GM21390 (cell line): ENCODE measurements around the gene GSTO1.

Source experiments
- ATAC-seq: cut with Tn5 transposase; IDR thresholded peaks from one replicate; pipeline ENCODE4 v1.9.1; 2021; ENCODE audit not compliant: unreplicated experiment

Gene GSTO1

DNA sequence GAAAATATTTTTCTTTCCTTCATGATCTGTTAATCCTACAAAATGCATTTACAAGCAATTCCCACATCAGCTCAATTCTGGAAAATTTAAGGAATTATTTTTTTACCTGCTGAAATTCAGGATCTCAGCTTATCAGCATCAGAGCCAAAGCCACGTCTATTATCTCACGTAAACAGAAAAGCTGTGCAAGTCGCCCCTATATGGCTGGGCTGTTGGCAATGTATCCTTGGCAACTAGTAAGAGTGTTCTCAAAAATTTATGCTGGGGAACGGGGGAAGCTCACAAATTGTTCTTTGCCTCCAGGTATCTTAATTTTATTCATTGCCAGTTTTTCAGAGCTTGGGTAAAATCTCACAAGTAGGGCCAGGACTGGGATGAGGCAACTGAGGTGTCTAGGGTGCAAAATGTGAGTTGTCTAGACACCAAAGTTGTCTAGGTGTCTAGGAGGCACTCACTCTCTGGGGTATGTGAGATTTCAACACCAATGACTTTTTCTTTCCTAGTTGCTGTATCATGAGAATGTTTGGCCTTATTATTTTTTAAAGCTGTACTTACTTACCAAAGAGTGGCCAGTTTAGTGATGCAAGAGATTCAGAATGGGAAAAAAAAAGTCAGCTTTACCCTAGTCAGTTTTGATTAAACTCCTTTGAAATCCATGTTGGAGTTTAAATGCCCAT is 19.3 kb downstream of the GSTO1 start:
- no peak for ATAC-seq

DNA sequence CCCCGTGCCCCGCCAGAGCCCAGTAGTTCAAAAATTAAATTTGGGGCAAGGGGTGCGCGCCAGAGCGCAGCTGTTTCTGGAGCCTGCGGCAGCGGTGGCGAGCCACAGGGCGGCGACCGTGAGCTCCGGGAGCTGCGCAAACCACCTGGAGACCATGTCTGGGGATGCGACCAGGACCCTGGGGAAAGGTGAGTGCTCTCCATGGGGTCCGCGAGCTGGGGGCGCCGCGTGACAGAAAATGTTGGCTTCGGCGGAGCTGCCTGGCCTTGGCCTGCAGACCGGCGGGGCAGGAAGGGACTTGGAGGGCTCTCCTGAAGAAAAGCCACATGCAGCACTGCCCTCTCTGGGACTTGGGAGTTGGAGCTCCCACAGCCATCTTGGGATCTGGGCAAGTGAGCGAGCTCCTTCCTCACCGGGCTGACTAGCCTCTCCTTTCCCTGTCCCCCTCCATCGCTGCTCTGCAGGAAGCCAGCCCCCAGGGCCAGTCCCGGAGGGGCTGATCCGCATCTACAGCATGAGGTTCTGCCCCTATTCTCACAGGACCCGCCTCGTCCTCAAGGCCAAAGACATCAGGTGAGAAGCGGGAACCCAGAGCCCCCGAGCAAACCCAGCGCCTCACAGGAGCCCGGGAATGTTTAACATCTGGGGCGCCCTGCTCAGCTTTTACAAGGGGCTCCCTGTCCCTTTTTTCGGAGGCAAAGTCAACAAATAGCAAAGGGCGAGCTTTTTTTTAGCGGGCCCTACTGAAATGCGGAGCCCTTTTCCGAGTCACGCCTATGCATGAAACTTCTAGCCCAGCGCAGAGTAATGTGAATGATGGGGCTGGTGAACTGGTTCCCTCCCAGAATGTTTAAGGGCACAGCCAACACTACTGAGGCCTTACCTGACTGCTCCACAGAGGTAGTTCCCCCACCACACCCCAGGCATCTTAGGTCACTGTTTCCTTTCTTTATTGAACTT is 20.4 kb downstream of the GSTO1 start:
- peak; percentile 92 for ATAC-seq

DNA sequence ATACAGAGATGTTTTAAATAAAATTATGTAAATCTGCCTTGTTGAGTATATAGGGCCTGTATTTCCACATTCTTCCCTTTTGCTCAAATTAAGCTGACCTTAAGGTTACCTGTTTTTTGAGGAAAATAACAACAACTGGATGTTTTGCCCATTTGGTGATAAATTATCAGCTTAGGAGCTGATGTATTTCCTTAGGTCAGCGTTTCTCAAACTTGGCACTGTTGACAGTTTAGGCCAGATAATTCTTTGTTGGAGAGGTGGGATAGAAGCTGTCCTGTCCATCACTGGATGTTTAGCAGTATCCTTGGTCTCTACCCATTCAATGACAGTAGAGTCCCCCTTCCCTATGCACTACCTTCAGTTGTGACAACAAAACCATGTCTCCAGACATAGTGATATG is 21.5 kb downstream of the GSTO1 start:
- no peak for ATAC-seq

DNA sequence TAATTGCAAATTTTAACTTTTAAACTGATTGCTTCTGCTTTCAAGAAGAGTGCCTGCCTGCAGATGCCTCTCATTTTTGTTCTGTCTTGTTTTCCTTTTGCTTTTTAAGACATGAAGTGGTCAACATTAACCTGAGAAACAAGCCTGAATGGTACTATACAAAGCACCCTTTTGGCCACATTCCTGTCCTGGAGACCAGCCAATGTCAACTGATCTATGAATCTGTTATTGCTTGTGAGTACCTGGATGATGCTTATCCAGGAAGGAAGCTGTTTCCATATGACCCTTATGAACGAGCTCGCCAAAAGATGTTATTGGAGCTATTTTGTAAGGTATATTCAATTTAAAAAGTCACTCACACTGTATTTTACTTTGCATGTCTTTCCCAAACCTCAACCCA is 23.1 kb downstream of the GSTO1 start:
- ATAC-seq, result no peak

DNA sequence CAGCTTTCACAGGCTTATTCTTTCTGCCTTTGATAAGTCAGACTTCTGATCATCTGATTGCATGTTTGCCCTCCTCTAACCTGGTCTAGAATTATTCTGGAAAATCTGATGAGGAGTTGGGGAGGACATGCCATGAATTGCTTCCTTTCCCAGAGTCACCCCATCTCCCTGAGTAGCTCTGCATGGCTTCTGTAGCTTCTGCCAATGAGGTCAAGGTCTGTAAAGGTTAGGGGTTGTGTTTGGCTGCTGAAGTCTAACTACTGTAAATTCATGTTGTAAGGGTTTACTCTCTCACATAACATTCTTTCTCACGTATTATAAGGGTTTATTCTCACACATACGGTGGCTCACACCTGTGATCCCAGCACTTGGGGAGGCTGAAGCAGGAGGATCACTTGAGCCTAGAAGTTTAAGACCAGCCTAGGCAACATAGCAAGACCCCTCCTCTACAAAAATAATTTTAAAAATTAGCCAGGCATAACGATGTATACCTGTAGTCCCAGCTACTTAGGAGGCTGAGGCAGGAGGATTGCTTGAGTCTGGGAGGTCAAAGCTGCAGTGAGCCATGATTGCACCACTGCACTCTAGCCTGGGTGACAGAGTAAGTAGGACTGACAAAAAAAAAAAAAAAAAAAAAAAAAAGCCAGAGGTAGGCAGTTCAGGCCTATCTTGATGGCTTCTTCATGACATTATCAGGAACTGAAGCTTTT is 25.0 kb downstream of the GSTO1 start:
- ATAC-seq, result no peak

DNA sequence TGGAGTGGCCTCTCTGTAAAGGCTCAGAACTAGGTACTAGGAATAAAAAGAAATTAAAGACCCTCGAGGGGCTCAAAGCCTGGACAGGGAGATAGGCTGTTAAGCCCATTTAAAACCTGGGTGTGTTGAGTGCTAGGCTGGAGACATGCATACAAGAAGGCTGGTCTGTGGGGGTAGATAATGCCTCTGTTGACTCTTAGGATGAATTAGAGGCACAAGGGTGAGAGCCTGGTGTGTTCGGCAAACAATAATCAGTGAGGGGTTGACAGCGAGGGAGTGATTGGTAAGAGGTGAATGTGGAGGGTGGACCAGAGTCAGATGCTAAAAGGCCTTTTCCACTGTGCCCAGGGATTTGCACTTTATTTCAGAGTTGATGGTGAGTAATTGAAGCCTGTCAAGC is 27.0 kb downstream of the GSTO1 start:
- no peak for ATAC-seq

DNA sequence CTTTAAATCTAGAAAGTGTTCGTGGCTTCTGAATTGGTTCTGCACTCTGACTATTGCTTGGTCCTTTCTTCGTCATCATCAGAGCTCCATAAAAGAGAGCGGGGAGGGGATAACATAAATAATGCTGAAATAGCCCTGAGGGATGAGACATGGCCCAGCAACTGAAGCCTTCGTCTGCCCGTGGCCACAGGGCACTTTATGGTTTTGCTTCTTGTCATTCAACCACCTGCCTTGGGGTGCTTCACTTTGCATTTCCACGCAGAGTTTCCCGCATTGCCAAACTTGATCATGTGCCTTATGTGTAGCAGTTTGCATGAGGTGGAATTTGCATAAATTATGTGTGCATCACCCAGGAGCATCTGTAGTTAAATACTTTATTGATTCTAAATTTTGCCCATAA is 30.2 kb downstream of the GSTO1 start:
- no peak for ATAC-seq

DNA sequence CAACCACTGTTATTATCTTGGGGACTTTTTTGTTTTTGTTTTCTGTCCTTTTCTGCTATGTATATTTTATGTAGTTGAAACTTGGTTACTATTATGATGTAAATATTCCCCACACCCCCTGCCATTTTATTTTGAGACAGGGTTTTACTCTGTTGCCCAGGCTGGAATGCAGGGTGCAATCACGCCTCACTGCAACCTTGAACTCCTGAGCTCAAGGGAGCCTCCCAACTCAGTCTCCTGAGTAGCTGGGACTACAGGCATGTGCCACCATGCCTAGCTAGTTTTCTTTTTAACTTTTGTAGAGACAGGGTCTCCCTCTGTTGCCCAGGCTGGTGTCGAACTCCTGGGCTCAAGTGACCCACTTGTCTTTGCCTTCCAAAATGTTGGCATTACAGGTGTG is 32.2 kb downstream of the GSTO1 start:
- ATAC-seq, result no peak

DNA sequence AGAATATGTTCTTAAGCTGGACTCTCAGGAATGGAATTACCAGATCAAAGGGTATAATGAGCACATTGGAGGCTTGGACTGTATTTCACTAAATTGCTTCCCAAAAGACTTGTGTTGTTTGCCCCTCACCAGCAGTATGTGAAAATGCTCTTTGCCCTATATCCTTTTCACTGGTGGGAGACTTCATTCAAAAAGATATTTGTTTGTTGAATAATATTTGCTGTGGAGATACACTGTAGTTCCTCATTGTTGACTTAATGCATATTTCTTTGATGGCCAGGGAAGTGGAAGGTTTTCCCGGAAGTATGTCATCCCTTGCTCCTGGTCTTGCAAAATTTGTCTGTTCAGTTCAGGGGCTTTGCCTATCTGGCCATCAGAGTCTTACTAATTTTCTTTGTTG is 33.7 kb downstream of the GSTO1 start:
- no peak for ATAC-seq

DNA sequence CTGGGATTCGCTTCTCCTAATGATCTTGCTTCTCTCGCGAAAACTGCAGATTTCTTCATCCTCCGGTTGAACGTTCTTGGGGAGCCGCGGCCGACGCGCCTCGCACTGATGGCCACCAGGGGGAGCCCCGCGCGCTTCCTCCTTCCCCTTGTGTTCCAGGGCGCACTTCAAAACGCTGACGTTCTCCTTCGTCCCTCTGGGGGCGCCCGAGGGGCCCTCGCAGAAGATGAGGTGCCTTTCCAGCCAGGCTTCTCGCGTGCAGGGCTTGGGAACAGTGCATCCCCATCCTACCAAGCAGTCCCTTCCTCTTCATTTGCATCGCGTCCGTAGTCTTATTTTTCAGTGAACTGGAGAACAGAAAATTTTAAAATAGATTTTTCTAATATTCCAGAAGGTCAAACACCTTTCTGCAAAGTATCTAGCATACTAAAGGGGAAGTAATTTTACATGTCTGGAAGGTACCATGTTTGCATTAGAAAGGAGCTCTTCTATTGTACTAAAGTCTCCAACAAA is 36.8 kb downstream of the GSTO1 start:
- peak; percentile 99 for ATAC-seq

DNA sequence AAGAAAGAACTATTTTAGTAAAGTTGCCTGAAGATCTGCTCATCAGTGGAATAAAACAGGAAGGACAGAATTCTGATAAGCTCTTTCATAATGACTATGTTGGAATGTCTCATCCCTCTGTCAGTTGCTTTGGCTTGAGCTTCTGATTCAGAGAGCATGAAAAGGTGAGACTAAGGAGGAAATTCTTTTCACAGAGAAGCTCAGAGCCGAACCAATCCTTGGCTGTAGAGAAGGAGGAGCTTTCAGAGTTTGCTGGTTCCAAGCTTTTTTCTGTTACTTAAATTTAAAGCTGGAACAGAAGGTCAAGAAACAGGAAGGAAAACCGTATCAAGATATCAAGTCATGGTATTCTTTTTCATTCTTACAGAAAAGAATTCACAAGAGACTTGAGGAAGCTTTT is 38.3 kb downstream of the GSTO1 start:
- no peak for ATAC-seq

DNA sequence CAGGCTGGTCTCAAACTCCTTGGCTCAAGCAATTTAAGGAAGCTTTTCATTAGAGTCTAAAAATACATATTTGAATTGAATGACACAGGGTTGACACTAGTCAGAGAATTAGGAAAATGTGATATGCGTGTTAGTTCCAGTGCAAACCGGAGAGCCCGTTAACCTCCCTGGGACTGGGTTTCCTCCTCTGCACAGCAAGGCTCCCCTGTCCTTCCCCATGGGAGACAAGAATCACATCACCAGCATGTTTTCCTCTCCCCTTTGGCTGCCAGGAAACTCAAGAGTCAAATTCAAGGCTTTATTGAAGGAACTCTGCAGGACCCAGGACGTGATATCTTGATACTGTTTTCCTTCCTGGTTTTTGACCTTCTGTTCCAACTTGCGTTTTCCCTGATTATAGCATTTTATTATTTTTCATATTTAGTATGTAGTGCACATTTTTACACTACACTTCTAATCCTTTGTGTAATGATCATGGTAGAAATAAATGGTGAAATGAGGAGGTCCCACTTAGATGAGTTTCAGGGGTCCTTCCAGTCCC is 39.2 kb downstream of the GSTO1 start:
- ATAC-seq, result no peak

DNA sequence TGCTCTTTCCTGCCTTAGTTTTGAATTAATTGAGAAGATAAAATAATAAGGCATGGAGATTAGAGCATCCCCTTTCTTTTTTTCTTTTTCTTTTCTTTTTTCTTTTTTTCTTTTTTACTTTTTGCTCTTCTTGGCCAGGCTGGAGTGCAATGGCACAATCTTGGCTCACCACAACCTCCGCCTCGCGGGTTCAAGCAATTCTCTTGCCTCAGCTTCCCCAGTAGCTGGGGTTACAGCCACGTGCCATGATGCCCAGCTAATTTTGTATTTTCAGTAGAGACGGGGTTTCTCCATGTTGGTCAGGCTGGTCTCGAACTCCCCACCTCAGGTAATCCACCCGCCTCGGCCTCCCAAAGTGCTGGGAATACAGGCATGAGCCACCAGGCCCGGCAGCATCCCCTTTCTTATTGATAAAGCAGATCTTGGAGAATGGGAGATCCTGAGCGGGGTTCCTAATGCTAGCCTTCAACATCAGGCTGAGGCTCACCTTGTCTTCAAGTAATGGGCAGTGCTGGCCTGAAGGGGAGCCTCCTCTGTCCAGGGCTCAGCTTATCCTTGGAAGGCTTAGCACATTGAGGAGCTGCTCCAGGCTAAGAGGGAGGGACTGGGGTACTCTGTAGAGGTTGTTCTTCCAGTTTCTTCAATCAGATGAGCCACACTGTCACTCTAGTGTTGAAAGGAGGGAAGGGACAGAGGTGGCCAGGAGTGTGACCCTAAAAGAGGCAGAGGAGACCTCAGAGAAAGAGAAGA is 42.2 kb downstream of the GSTO1 start:
- no peak for ATAC-seq

DNA sequence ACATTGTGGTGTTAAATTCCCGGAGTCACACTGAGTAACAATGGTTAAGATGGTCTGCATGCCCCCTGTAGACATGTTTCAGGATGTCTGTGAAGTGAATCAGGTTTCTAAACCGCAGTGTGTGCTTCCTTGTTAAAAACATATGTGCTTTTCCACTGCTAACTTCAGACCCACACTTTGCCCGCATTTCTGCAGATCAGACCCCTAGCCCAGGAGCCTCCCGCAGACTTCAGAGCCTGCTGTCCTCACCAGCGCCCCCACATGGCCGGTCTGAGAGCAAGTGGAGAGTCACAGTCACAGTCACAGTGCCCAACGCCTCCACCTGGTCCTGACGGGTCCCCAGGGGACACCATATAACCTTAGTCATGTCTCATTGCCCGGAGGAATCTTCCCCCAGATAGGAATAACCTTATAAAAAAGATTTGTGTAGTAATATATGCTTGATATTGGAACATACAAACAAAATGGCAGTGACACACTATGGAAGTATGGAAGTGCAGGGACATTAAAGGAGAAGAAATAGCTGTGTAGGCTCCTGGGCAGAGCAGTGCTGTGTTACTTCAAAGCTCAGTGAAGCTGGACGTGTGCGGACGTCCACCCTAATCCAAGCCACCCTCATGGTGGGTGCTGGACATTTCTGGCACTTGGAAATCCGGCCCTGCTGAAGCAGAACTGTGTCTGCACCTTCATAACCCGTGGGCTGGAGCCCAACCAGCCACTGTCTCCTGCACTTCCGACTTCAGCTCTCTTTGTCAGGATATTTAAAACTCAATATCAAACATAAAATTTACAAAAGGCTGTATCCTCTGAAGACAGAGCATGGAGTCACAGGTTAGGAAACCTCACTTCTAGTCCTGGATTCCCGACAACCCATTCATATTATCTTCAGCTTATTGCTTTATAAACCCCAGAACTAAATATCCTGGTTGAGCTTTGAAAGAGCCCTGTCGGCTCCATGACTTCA is 43.3 kb downstream of the GSTO1 start:
- ATAC-seq, result peak; percentile 46

DNA sequence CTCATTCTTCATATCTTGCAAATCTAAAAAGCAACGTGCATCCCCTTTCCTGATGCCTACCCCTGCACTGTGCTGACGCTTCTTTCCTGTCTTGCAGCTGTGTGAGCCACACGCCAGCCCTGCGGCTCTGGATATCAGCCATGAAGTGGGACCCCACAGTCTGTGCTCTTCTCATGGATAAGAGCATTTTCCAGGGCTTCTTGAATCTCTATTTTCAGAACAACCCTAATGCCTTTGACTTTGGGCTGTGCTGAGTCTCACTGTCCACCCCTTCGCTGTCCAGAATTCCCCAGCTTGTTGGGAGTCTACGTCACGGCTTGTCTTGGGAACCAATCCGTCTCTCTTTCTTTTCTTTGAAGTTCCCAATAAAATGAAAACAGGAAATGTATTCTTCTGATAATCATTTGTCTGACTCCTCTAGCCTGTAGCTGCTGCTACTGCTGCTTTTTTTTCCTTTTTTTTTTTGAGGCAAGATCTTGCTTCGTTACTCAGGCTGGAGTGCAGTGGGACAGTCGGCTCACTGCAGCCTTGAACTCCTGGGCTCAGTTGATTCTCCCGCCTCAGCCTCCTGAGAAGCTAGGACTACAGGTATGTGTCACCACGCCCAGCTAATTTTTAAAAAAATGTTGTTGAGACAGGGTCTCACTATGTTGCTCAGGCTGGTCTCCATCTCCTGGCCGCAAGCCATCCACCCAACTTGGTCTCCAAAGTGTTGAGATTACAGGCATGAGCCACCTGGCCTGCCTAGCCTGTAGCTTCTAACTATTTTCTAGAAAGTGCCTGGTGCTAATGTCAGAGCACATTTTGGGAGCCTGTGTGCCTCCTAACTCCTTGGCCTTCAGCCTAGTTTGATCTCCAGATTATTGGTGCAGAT is 44.6 kb downstream of the GSTO1 start:
- ATAC-seq, result no peak

DNA sequence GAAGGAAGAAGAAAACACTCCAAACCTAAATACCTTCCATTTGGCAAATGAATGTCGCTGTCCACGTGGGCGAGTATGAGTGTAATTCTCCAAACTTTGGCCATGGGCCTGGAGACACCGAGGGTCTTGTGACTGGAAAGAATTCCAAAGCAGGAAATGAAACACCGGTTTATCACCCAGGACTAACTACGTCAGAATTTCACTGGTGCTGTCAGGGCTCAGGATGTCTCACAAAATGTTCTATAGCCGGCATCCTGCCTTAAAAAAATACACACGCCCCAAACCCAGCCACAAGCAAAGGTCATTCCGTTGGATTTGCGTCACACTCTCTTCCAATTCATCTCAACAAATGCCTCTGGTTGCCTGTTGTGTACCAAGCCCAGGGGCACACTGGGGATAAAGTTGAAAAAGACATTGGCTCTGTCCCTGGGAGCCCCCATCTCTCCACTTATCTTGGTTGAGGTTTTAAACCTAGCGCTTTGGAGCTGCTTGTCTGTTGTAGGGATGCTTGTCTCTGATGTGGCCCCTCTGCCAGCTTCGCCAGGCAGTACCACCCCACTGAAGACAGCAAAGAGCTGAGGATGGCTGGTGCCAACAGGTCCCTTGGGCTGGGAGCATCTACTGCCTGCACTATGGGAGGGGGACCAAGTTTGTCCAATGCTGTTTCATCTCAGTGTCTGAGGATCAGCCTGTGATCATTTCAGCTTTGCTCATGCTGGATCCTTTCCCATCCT is 45.5 kb downstream of the GSTO1 start:
- no peak for ATAC-seq

DNA sequence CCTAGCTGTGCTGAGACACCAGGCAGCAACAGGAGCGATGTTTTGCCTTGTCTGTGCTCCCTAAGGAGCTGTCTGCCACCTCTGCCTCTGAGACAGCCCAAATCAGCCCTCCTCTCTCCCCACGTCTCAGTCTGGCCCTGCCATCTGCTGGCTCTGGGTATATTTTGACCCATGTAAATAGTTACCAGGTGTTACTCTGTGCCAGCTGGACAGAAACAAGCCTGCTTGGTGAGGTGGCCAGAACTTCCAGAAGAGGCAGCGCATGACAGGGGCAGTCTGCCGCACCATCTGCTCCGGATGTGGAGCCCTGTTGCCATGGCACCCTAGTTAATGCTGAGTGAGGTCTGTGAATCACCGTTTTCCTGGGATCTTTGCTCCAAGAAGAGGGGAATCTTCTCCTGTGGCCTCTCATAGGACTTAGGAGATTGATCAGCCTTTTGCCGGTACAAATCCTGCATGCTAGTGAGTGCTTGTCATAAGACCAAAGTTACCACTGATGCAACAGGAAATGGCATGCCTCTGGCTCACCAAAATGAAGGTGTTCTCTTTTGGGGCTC is 46.1 kb downstream of the GSTO1 start:
- no peak for ATAC-seq
